ENCODE measurements around the gene ANKRD18A.

DNA sequence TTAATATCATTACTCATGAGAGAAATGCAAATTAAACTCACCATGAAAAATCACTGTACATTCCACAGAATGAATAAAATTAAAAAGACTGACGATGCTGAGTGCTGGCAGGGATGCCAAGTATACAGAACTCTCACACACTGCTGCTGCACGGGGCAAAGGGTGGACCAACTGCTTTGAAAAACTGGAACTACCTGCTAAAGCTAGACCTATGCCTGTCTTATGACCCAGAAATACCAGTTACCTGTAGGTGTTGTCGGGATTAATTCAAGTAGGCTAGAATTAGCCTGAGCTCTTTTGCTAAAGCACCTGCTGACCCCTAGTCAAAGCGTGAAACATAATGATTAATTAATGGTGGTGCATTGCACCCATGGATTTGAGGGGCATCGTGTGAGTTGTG, 36.5 kb upstream of the ANKRD18A start:
- TF ChIP-seq EZH2 (IDR thresholded peaks at IDR 0.05; ENCODE audit: borderline replicate concordance, low read depth, low read length, severe bottlenecking) = no peak
- TF ChIP-seq, protein P1, sequence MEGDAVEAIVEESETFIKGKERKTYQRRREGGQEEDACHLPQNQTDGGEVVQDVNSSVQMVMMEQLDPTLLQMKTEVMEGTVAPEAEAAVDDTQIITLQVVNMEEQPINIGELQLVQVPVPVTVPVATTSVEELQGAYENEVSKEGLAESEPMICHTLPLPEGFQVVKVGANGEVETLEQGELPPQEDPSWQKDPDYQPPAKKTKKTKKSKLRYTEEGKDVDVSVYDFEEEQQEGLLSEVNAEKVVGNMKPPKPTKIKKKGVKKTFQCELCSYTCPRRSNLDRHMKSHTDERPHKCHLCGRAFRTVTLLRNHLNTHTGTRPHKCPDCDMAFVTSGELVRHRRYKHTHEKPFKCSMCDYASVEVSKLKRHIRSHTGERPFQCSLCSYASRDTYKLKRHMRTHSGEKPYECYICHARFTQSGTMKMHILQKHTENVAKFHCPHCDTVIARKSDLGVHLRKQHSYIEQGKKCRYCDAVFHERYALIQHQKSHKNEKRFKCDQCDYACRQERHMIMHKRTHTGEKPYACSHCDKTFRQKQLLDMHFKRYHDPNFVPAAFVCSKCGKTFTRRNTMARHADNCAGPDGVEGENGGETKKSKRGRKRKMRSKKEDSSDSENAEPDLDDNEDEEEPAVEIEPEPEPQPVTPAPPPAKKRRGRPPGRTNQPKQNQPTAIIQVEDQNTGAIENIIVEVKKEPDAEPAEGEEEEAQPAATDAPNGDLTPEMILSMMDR (IDR thresholded peaks at IDR 0.05; ENCODE audit: extremely low read depth in 1 of 2, insufficient read depth in 1 of 2, low read depth in 1 of 2, low read length in 2 of 2) = no peak

Measured in endothelial cell of umbilical vein (primary cell).